Measurements from ENCODE around the gene HHAT.

HHAT gene

GRCh38 chr1:210647406-210648333 is 319.0 kb downstream of the HHAT start:
- H3K4me3 ChIP-seq (replicated peaks; ENCODE audit: low read depth, low read length): no peak overlapping the region
- TF ChIP-seq, protein P1, sequence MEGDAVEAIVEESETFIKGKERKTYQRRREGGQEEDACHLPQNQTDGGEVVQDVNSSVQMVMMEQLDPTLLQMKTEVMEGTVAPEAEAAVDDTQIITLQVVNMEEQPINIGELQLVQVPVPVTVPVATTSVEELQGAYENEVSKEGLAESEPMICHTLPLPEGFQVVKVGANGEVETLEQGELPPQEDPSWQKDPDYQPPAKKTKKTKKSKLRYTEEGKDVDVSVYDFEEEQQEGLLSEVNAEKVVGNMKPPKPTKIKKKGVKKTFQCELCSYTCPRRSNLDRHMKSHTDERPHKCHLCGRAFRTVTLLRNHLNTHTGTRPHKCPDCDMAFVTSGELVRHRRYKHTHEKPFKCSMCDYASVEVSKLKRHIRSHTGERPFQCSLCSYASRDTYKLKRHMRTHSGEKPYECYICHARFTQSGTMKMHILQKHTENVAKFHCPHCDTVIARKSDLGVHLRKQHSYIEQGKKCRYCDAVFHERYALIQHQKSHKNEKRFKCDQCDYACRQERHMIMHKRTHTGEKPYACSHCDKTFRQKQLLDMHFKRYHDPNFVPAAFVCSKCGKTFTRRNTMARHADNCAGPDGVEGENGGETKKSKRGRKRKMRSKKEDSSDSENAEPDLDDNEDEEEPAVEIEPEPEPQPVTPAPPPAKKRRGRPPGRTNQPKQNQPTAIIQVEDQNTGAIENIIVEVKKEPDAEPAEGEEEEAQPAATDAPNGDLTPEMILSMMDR (IDR thresholded peaks at IDR 0.05; ENCODE audit: low read depth, low read length, missing control alignments): no peak
- no peak for DNase-seq (ENCODE audit: extremely low read depth, low read depth)

- H3K4me3 ChIP-seq (replicated peaks; ENCODE audit: low read depth, low read length): no peak overlapping the region
- TF ChIP-seq, protein P1 (IDR thresholded peaks at IDR 0.05; ENCODE audit: low read depth, low read length, missing control alignments): no peak
- no peak for DNase-seq (ENCODE audit: extremely low read depth, low read depth)
Observed at GRCh38 chr1:210648588-210649269, 320.0 kb downstream of the HHAT start.

DNA sequence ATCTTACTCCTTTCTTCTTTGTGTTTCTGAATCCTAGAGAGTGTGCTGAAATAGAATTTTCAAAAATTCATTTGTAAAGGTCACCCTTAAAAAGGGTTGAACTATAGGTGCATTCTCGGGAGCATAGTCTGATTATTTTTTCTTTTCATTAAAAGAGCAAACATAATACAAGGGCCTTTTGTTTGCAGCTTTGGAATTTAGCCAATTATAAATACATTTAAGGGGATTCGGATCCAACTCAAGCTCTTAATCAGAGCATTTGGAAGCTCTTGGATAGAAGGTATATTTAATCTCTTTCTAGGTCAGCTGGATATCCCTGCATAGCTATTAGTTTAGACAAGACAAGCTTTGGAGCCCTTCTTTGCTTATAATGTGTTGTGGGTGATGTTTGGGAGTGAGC is 321.7 kb downstream of the HHAT start:
- TF ChIP-seq, protein P1 (IDR thresholded peaks at IDR 0.05; ENCODE audit: low read depth, low read length, missing control alignments): no peak
- DNase-seq (ENCODE audit: extremely low read depth, low read depth): no peak

DNA sequence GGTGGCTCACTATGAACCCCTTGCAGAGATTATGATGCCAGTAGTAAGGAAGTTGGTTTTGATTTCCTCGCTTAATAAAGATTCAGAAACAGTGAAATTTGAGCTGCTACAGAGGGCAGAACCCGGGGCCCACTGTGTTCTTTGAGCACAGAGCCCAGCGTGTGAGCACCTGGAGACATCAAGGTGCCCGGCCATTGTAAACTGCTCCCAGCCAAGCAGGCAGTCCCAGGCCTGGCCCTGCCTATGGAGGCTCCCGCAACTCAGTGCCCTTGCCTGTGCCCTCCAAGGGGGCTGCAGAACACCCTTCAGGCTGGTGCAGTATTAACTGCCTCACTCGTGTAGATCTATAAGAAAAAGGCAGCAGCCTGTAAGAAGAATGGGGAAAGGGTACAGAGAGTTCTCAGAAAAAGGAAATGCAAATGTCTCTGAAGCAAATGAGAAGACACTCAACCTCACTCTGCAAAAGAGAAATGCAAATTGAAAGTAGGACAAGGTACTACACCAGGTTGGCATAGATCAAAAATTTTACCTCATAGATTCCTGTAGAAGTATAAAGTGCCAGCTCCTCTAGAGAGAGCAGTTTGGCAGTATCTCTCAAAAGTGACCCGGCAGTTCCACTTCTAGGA is 323.7 kb downstream of the HHAT start:
- no peak overlapping the region for H3K4me3 ChIP-seq (replicated peaks; ENCODE audit: low read depth, low read length)
- no peak for DNase-seq (ENCODE audit: extremely low read depth, low read depth)
- TF ChIP-seq, protein P1 (IDR thresholded peaks at IDR 0.05; ENCODE audit: low read depth, low read length, missing control alignments): no peak

More for the DNA sequence above, 321.7 kb downstream of the HHAT start:
- H3K4me3 ChIP-seq (replicated peaks; ENCODE audit: low read depth, low read length): no peak overlapping the region

- no peak for DNase-seq (ENCODE audit: extremely low read depth, low read depth)
- TF ChIP-seq, protein P1 (IDR thresholded peaks at IDR 0.05; ENCODE audit: low read depth, low read length, missing control alignments): no peak
Observed at GRCh38 chr1:210653771-210654170, 325.1 kb downstream of the HHAT start.

DNA sequence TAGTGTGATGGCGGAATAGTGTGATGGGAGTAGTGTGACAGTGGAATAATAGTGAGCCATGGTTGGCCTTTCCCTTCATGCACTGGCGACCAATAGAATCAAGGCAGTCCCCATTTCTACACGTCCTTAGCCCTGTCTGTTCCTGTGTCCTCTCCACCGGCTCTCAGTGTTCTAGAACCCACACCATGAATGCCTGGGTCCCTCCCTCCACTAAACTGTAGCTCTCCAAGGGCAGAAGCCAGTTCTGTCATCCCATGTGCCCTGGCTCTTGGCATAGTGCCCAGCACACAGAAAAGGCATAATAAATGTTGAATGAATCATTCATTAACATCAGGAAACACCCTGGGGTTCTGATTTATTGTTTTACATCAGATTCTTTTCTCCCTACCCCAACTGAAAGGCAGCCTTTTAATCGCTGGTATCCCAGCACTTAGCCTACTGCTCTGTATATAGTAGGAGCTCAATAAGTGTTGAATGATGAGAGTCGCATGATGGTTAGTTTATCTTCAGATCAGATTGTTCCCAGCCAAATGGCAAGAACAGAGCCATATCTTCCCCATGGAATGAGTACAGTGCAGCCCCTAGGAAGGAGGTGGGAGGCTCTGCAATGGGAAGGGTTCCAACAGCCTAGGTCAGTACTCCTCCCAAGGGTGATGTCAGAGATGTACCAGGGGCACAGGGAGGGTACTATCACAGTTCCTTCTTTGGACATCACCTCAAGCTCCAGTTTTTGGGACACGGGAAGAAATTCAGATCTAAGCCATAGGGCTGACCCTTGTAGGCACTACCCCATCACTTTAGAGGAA is 325.7 kb downstream of the HHAT start:
- TF ChIP-seq, protein P1 (IDR thresholded peaks at IDR 0.05; ENCODE audit: low read depth, low read length, missing control alignments): no peak
- H3K4me3 ChIP-seq (replicated peaks; ENCODE audit: low read depth, low read length): no peak overlapping the region
- DNase-seq (ENCODE audit: extremely low read depth, low read depth): no peak

More at GRCh38 chr1:210653771-210654170, 325.1 kb downstream of the HHAT start:
- H3K4me3 ChIP-seq (replicated peaks; ENCODE audit: low read depth, low read length): no peak overlapping the region

Data from HFF-Myc (cell line).